ENCODE results near the gene PACRG.

DNA sequence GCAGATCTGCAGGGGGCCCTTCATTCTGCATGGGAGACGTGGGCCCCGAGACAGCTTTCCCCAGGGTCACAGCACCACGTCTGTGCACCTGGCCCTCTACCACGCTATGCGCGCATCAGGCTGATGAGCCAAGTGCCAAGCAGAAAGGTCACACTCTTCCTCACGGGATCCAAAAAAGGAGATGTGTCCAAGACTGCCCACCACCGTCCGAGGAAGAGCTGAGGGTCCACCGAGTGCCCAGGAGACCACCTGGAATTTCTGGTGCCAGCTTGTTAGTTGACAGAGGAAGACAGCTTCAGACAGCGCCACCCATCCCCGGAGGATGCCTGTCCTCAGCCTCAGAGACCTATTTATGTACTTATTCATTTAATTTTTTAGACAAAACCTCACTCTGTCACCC is 609.2 kb downstream of the PACRG start:
- TF ChIP-seq MXI1 (IDR thresholded peaks at IDR 0.05; ENCODE audit: low read depth, low read length) (no peak), ETV6 (conservative IDR thresholded peaks at IDR 0.05 in 1 of 2, IDR thresholded peaks at IDR 0.05 in 1 of 2; ENCODE audit: borderline replicate concordance in 1 of 2, low read depth in 1 of 2) (no peak), RB1 (IDR thresholded peaks at IDR 0.05; ENCODE audit: borderline replicate concordance) (no peak), HDAC2 (IDR thresholded peaks at IDR 0.05) (no peak), CTCF (IDR thresholded peaks at IDR 0.05 in 2 of 3, conservative IDR thresholded peaks at IDR 0.05 in 1 of 3; ENCODE audit: control insufficient read depth in 2 of 3, extremely low read depth in 1 of 3, insufficient read depth in 1 of 3, low read depth in 3 of 3, low read length in 3 of 3) (no peak), POLR2AphosphoS5 (IDR thresholded peaks at IDR 0.05; ENCODE audit: low read length) (no peak), ZNF687 (IDR thresholded peaks at IDR 0.05) (no peak)
- TF ChIP-seq, protein P1, sequence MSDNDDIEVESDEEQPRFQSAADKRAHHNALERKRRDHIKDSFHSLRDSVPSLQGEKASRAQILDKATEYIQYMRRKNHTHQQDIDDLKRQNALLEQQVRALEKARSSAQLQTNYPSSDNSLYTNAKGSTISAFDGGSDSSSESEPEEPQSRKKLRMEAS (IDR thresholded peaks at IDR 0.05; ENCODE audit: low read depth, low read length): no peak
